Karpas-422 (cell line): ENCODE data around the gene NOL11. TPM values are rescaled to one million over a fixed set of nuclear protein-coding genes. Genes with fewer than 3 reads are reported as not detected.

Source experiments
- DNase-seq: peaks from one replicate; pipeline ENCODE4 v3.0.0-alpha.2; 2015
- H2AFZ ChIP-seq: fragments of 200-600 bp; sonication (generic); 2 replicates; pipeline ENCODE4 v1.6.1; 2014; ENCODE audit warnings: antibody characterized with exemption, low read length, mixed read lengths
- H3K27ac ChIP-seq: fragments of 200-600 bp; sonication (generic); 2 replicates; pipeline ENCODE4 v1.5.1; 2014; ENCODE audit warnings: mild to moderate bottlenecking, low read length, moderate library complexity
- H3K27me3 ChIP-seq: fragments of 200-600 bp; sonication (generic); 2 replicates; pipeline ENCODE4 v1.6.1; 2014; ENCODE audit warnings: low read length, mixed read lengths
- H3K36me3 ChIP-seq: fragments of 200-600 bp; sonication (generic); 2 replicates; pipeline ENCODE4 v1.6.1; 2014; ENCODE audit warnings: low read length, mixed read lengths; ENCODE audit not compliant: insufficient read depth
- H3K4me1 ChIP-seq: fragments of 200-600 bp; sonication (generic); 2 replicates; pipeline ENCODE4 v1.6.1; 2014; ENCODE audit warnings: mild to moderate bottlenecking, low read length, mixed read lengths
- H3K4me2 ChIP-seq: fragments of 200-600 bp; sonication (generic); 2 replicates; pipeline ENCODE4 v1.6.1; 2014; ENCODE audit warnings: low read length, low read depth, mild to moderate bottlenecking; ENCODE audit not compliant: poor library complexity, severe bottlenecking
- H3K4me3 ChIP-seq: fragments of 200-600 bp; sonication (generic); 2 replicates; pipeline ENCODE4 v1.5.1; 2014; ENCODE audit warnings: mild to moderate bottlenecking, antibody characterized with exemption, low read length, mixed read lengths
- H3K79me2 ChIP-seq: fragments of 200-600 bp; sonication (generic); 2 replicates; pipeline ENCODE4 v1.6.1; 2014; ENCODE audit warnings: mild to moderate bottlenecking, low read length, mixed read lengths
- H3K9ac ChIP-seq: fragments of 200-600 bp; sonication (generic); 2 replicates; pipeline ENCODE4 v1.6.0; 2014; ENCODE audit warnings: low read length
- H3K9me2 ChIP-seq: fragments of 200-600 bp; sonication (generic), shearing (Covaris generic); replicated peaks from 2 replicates; pipeline ENCODE4 v1.6.0; 2014; ENCODE audit warnings: mild to moderate bottlenecking, low read length, moderate library complexity; ENCODE audit not compliant: insufficient read depth
- H3K9me3 ChIP-seq: fragments of 300-700, 200-600 bp; sonication (generic); 2 replicates; pipeline ENCODE4 v1.6.1; 2014; ENCODE audit warnings: low read length, mixed read lengths
- H4K20me1 ChIP-seq: fragments of 200-600 bp; sonication (generic); 2 replicates; pipeline ENCODE4 v1.6.1; 2014; ENCODE audit warnings: mild to moderate bottlenecking, antibody characterized with exemption, low read length, low read depth; ENCODE audit not compliant: insufficient read depth
- total RNA-seq: library from RNA; depleted of rRNA; stranded (reverse); fragments of >200 nt; shearing (Covaris generic); gene quantifications from 2 replicates; pipeline ENCODE4 v1.2.3, GENCODE V29; 2014; ENCODE audit warnings: low replicate concordance

NOL11 gene
- total RNA-seq, 1 experiment from 2014 or later = 54.1 TPM

- no peak overlapping the region for H3K4me2 ChIP-seq
- H4K20me1 ChIP-seq = no peaks in the 10 kb centered on the region
- no peak overlapping the region for H3K27ac ChIP-seq
- DNase-seq = no peak
- H3K79me2 ChIP-seq = no peaks in the 10 kb centered on the region
- H3K36me3 ChIP-seq = no peaks in the 10 kb centered on the region
- H3K9me2 ChIP-seq = no peaks in the 10 kb centered on the region
- no peaks in the 10 kb centered on the region for H3K27me3 ChIP-seq
- H3K9me3 ChIP-seq = no peaks in the 10 kb centered on the region
- H3K4me1 ChIP-seq = no peaks in the 10 kb centered on the region
- no peak overlapping the region for H3K4me3 ChIP-seq
- no peak overlapping the region for H2AFZ ChIP-seq
- no peak overlapping the region for H3K9ac ChIP-seq
Measured at GRCh38 chr17:67680445-67681224, 37.1 kb upstream of the NOL11 start.

- no peaks in the 10 kb centered on the region for H3K36me3 ChIP-seq
Measured at GRCh38 chr17:67682196-67682595, 35.5 kb upstream of the NOL11 start.

GRCh38 chr17:67685351-67685750 is 32.4 kb upstream of the NOL11 start:
- Histone ChIP-seq H2AFZ (no peak overlapping the region), H3K4me1 (no peaks in the 10 kb centered on the region), H4K20me1 (no peaks in the 10 kb centered on the region), H3K9me3 (no peaks in the 10 kb centered on the region), H3K27me3 (no peaks in the 10 kb centered on the region), H3K9ac (no peak overlapping the region), H3K79me2 (no peaks in the 10 kb centered on the region), H3K4me2 (no peak overlapping the region), H3K27ac (no peak overlapping the region), H3K4me3 (no peak overlapping the region), H3K9me2 (no peaks in the 10 kb centered on the region), H3K36me3 (no peaks in the 10 kb centered on the region)
- no peak for DNase-seq

More at GRCh38 chr17:67682196-67682595, 35.5 kb upstream of the NOL11 start:
- H3K27ac ChIP-seq = no peak overlapping the region
- no peak overlapping the region for H3K4me3 ChIP-seq
- H4K20me1 ChIP-seq = no peaks in the 10 kb centered on the region
- no peaks in the 10 kb centered on the region for H3K79me2 ChIP-seq
- H3K9me2 ChIP-seq = no peaks in the 10 kb centered on the region
- no peak overlapping the region for H2AFZ ChIP-seq
- H3K9me3 ChIP-seq = no peaks in the 10 kb centered on the region
- H3K4me2 ChIP-seq = no peak overlapping the region
- DNase-seq = no peak
- no peak overlapping the region for H3K9ac ChIP-seq
- no peaks in the 10 kb centered on the region for H3K27me3 ChIP-seq
- H3K4me1 ChIP-seq = no peaks in the 10 kb centered on the region

- Histone ChIP-seq H3K36me3 (no peaks in the 10 kb centered on the region), H3K79me2 (no peaks in the 10 kb centered on the region), H3K9me3 (no peaks in the 10 kb centered on the region), H3K9ac (no peak overlapping the region), H3K9me2 (no peaks in the 10 kb centered on the region), H3K27ac (no peak overlapping the region), H3K4me1 (no peaks in the 10 kb centered on the region), H3K4me2 (no peak overlapping the region), H3K4me3 (no peak overlapping the region), H3K27me3 (no peaks in the 10 kb centered on the region), H4K20me1 (no peaks in the 10 kb centered on the region), H2AFZ (no peak overlapping the region)
- DNase-seq = no peak
Measured at GRCh38 chr17:67686241-67686640, 31.5 kb upstream of the NOL11 start.

- no peak overlapping the region for H3K4me3 ChIP-seq
- H3K79me2 ChIP-seq = no peaks in the 10 kb centered on the region
- no peak overlapping the region for H3K4me2 ChIP-seq
- no peak overlapping the region for H3K9ac ChIP-seq
- H3K9me3 ChIP-seq = no peaks in the 10 kb centered on the region
- H3K4me1 ChIP-seq = no peaks in the 10 kb centered on the region
- no peak for DNase-seq
- H3K27ac ChIP-seq = no peak overlapping the region
- no peak overlapping the region for H2AFZ ChIP-seq
- no peaks in the 10 kb centered on the region for H3K9me2 ChIP-seq
- H4K20me1 ChIP-seq = no peaks in the 10 kb centered on the region
- no peaks in the 10 kb centered on the region for H3K27me3 ChIP-seq
- H3K36me3 ChIP-seq = no peaks in the 10 kb centered on the region
Measured at GRCh38 chr17:67687511-67687910, 30.2 kb upstream of the NOL11 start.

GRCh38 chr17:67689534-67690177 is 28.1 kb upstream of the NOL11 start:
- Histone ChIP-seq H3K4me3 (no peak overlapping the region), H3K27ac (no peak overlapping the region), H3K27me3 (no peaks in the 10 kb centered on the region), H3K79me2 (no peaks in the 10 kb centered on the region), H2AFZ (no peak overlapping the region), H3K36me3 (no peaks in the 10 kb centered on the region), H3K4me1 (peaks cover 2% of the 10 kb centered on the region), H4K20me1 (no peaks in the 10 kb centered on the region), H3K9me2 (no peaks in the 10 kb centered on the region), H3K9me3 (no peaks in the 10 kb centered on the region), H3K9ac (no peak overlapping the region), H3K4me2 (no peak overlapping the region)
- DNase-seq = peak; percentile 87

- Histone ChIP-seq H3K4me2 (no peak overlapping the region), H4K20me1 (no peaks in the 10 kb centered on the region), H2AFZ (no peak overlapping the region), H3K27me3 (no peaks in the 10 kb centered on the region), H3K9me3 (no peaks in the 10 kb centered on the region), H3K4me3 (no peak overlapping the region), H3K79me2 (no peaks in the 10 kb centered on the region), H3K4me1 (peaks cover 7% of the 10 kb centered on the region), H3K27ac (no peak overlapping the region), H3K9me2 (no peaks in the 10 kb centered on the region), H3K36me3 (no peaks in the 10 kb centered on the region), H3K9ac (no peak overlapping the region)
- DNase-seq = no peak
Measured at GRCh38 chr17:67693811-67694210, 23.9 kb upstream of the NOL11 start.

- Histone ChIP-seq H3K79me2 (no peaks in the 10 kb centered on the region), H3K4me3 (no peak overlapping the region), H3K9me3 (no peaks in the 10 kb centered on the region), H4K20me1 (no peaks in the 10 kb centered on the region), H3K27me3 (no peaks in the 10 kb centered on the region), H3K4me1 (peaks cover 7% of the 10 kb centered on the region), H3K4me2 (no peak overlapping the region), H3K27ac (no peak overlapping the region), H3K36me3 (no peaks in the 10 kb centered on the region), H2AFZ (no peak overlapping the region), H3K9me2 (no peaks in the 10 kb centered on the region), H3K9ac (no peak overlapping the region)
- no peak for DNase-seq
Measured at GRCh38 chr17:67696347-67696746, 21.4 kb upstream of the NOL11 start.
